Chondrocyte (in vitro differentiated cells): ENCODE results near the gene ALDOA. TPM values are rescaled to one million over a fixed set of nuclear protein-coding genes. Genes with fewer than 3 reads are reported as not detected.

Source experiments
- DNase-seq: peaks from one replicate; pipeline ENCODE4 v3.0.0; 2021; ENCODE audit warnings: mixed read lengths, low spot score
- H3K27ac Mint-ChIP-seq: one replicate; pipeline ENCODE4 v1.8.0; 2021; ENCODE audit warnings: mild to moderate bottlenecking, moderate library complexity, mixed read lengths; ENCODE audit not compliant: unreplicated experiment
- H3K27me3 Mint-ChIP-seq: 2 replicates; pipeline ENCODE4 v1.8.0; 2021; ENCODE audit warnings: low read depth, mixed read lengths
- H3K36me3 Mint-ChIP-seq: 2 replicates; pipeline ENCODE4 v1.8.0; 2021; ENCODE audit warnings: low read depth, mixed read lengths
- H3K4me1 Mint-ChIP-seq: 2 replicates; pipeline ENCODE4 v1.8.0; 2021; ENCODE audit warnings: low read depth, mild to moderate bottlenecking, mixed read lengths
- H3K4me3 Mint-ChIP-seq: one replicate; pipeline ENCODE4 v1.8.0; 2021; ENCODE audit warnings: mild to moderate bottlenecking, moderate library complexity, mixed read lengths; ENCODE audit not compliant: unreplicated experiment
- H3K9me3 Mint-ChIP-seq: 2 replicates; pipeline ENCODE4 v1.8.0; 2021; ENCODE audit warnings: low read depth, mixed read lengths
- total RNA-seq: library from RNA; stranded (reverse); gene quantifications from 3 replicates; pipeline ENCODE4 v1.2.1, GENCODE V29; 2021
- TF ChIP-seq, protein P1 (sequence below): fragments of 200-600 bp; sonication (generic); IDR thresholded peaks from 2 replicates; pipeline ENCODE4 v1.5.0; 2021; ENCODE audit warnings: antibody characterized with exemption, mild to moderate bottlenecking, moderate library complexity

Gene ALDOA
- total RNA-seq, 1 donor from 2014 or later: 1,094 TPM

DNA sequence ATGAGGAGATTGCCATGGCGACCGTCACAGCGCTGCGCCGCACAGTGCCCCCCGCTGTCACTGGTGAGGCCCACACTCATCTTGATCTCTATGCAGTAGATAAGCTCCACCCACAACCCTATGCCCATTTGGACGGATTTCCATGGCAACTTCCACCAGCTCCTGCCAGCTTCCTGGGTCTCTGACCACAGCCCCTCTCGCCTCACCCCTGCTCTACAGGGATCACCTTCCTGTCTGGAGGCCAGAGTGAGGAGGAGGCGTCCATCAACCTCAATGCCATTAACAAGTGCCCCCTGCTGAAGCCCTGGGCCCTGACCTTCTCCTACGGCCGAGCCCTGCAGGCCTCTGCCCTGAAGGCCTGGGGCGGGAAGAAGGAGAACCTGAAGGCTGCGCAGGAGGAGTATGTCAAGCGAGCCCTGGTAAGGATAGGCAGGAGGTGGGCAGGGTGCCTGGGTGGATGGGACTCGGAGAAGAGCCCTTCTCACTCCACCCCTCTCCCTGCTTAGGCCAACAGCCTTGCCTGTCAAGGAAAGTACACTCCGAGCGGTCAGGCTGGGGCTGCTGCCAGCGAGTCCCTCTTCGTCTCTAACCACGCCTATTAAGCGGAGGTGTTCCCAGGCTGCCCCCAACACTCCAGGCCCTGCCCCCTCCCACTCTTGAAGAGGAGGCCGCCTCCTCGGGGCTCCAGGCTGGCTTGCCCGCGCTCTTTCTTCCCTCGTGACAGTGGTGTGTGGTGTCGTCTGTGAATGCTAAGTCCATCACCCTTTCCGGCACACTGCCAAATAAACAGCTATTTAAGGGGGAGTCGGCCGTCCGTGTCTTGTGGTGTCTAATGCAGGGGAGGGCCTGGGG is 4.3 kb downstream of the ALDOA start:
- Mint-ChIP-seq H3K4me1 (peaks cover 46% of the 10 kb centered on the region), H3K9me3 (no peaks in the 10 kb centered on the region), H3K36me3 (peaks cover 38% of the 10 kb centered on the region), H3K4me3 (peak overlapping the region; percentile 44), H3K27ac (peak overlapping the region; percentile 59), H3K27me3 (no peaks in the 10 kb centered on the region)
- DNase-seq: no peak
- TF ChIP-seq, protein P1, sequence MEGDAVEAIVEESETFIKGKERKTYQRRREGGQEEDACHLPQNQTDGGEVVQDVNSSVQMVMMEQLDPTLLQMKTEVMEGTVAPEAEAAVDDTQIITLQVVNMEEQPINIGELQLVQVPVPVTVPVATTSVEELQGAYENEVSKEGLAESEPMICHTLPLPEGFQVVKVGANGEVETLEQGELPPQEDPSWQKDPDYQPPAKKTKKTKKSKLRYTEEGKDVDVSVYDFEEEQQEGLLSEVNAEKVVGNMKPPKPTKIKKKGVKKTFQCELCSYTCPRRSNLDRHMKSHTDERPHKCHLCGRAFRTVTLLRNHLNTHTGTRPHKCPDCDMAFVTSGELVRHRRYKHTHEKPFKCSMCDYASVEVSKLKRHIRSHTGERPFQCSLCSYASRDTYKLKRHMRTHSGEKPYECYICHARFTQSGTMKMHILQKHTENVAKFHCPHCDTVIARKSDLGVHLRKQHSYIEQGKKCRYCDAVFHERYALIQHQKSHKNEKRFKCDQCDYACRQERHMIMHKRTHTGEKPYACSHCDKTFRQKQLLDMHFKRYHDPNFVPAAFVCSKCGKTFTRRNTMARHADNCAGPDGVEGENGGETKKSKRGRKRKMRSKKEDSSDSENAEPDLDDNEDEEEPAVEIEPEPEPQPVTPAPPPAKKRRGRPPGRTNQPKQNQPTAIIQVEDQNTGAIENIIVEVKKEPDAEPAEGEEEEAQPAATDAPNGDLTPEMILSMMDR: no peak

DNA sequence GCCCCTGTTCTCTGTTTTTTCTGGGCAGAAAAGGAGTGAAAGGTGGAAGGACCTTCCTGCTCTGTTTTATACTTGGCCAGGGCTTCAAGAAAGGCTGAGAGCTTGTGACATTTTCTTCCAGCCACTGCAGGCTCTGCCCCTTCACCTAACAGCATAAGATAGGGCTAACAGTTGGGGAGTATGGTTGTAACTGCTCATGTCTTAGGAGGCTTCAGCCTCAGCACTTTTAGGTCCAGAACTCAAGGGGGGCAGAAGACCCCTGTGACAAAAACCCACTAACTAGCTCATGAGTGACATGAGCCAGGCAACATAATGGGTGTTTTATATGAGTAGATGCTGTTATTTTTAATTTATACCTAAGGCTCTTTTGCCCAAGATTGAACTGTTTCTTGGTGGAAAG is 4.9 kb downstream of the ALDOA start:
- peaks cover 51% of the 10 kb centered on the region for H3K4me1 Mint-ChIP-seq
- H3K27me3 Mint-ChIP-seq: no peaks in the 10 kb centered on the region
- peaks cover 38% of the 10 kb centered on the region for H3K36me3 Mint-ChIP-seq
- no peak for DNase-seq
- peak overlapping the region; percentile 54 for H3K27ac Mint-ChIP-seq
- H3K4me3 Mint-ChIP-seq: peak overlapping the region; percentile 44
- H3K9me3 Mint-ChIP-seq: no peaks in the 10 kb centered on the region
- TF ChIP-seq, protein P1: no peak

DNA sequence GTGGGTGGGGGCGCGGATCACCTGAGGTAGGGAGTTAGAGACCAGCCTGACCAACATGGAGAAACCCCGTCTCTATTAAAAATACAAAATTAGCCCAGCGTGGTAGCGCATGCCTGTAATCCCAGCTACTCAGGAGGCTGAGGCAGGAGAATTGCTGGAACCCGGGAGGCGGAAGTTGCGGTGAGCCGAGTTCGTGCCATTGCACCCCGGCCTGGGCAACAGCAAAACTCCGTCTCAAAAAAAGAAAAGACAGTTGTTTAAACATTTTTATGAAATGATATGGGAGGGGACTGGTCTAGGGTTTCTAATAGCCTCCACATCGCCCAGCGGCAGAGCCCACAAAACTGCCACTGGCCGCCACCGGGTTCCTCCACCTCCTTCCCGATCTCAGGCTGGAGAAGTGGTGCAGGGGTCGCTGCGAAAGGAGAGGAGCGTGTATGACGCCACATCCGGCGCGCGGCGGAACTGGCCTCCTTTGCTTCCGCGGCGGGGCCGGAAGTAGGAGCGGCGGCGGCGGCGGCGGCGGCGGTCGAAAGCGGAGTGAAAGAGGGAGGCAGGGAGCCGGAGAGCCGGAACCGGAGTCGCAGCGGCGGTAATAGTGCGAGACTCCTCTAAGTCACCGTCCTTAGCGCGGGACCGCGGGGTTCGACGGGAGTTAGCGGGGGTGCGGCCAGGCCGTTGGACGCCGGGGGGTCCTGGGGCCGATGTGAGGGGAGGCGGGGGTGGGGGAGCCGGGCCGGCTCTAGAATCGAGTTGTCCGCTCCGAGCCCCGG is 10.1 kb downstream of the ALDOA start, which contains the start of gene PPP4C:
Gene PPP4C (plus strand): TSS at position 492 of the 773 bp plus-strand sequence. CDS start 384 bp downstream, outside the sequence.
- no peaks in the 10 kb centered on the region for H3K9me3 Mint-ChIP-seq
- H3K36me3 Mint-ChIP-seq: peaks cover 12% of the 10 kb centered on the region
- no peak for DNase-seq
- TF ChIP-seq, protein P1: peak; percentile 33
- H3K4me3 Mint-ChIP-seq: peak within 1 kb of the TSS; percentile 83
- H3K27me3 Mint-ChIP-seq: no peaks in the 10 kb centered on the region
- peak within 1 kb of the TSS; percentile 97 for H3K27ac Mint-ChIP-seq
- peaks cover 39% of the 10 kb centered on the region for H3K4me1 Mint-ChIP-seq

DNA sequence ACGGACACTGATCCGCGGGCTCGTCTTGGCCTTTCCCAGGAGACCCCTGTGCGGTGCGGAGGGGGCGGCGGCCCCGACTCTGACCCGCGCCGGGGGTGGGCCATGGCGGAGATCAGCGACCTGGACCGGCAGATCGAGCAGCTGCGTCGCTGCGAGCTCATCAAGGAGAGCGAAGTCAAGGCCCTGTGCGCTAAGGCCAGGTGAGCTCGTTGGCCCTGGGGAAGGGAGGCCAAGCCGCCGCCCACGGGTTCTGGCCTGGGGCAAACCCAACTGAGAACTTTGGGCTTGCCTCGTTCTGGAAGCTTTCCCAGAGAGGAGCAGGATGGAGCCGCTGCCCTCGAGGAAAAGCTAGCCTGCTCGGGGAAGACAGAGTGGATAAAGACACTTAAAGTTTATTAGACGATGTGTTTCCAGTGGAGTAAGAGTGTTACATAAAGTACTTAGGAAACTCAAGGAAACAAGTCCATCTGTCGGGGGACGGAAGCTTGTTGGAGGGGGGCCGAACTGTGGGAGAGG is 10.8 kb downstream of the ALDOA start:
- Mint-ChIP-seq H3K27me3 (no peaks in the 10 kb centered on the region), H3K9me3 (no peaks in the 10 kb centered on the region), H3K4me3 (peak overlapping the region; percentile 83), H3K36me3 (peaks cover 15% of the 10 kb centered on the region), H3K4me1 (peaks cover 39% of the 10 kb centered on the region), H3K27ac (peak overlapping the region; percentile 82)
- no peak for DNase-seq
- TF ChIP-seq, protein P1: no peak

DNA sequence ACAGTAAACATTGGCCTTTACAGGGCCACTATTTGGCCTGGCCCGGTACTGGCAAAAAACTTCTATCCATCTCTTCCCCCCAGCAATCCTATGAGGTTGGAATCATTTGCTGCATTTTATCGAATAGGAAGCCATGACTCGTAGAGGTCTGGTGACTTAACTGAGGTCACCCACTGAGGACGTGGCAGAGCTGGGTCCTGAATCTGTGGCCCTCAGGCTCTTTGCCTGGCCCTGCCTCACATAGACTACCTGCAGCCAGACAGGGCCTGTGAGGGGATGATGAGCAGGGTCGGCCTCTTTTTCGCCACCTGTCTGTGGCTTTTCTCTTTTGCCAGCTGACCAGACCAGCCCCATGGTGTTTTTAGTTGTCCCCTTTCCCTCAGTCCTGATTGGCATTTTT is 12.1 kb downstream of the ALDOA start:
- Mint-ChIP-seq H3K36me3 (peaks cover 16% of the 10 kb centered on the region), H3K27ac (peak overlapping the region; percentile 77), H3K4me3 (peak overlapping the region; percentile 83), H3K27me3 (no peaks in the 10 kb centered on the region), H3K4me1 (peaks cover 36% of the 10 kb centered on the region), H3K9me3 (no peaks in the 10 kb centered on the region)
- TF ChIP-seq, protein P1: no peak
- no peak for DNase-seq
